ENCODE results near the gene NAV2. TPM values are rescaled to one million over a fixed set of nuclear protein-coding genes. Genes with fewer than 3 reads are reported as not detected.

Gene NAV2
- total RNA-seq, 1 donor from 2014 or later = 44.8 TPM

- Histone ChIP-seq H3K36me3 (no peaks in the 10 kb centered on the region), H3K4me1 (peaks cover 6% of the 10 kb centered on the region), H3K27me3 (no peaks in the 10 kb centered on the region), H3K4me3 (no peak overlapping the region), H3K9me3 (no peaks in the 10 kb centered on the region), H3K27ac (no peak overlapping the region)
- no peak for ATAC-seq
- DNase-seq = no peak
- intact Hi-C loops (cut with DNase I) = no loop called here
- no peak for TF ChIP-seq CTCF (IDR thresholded peaks at IDR 0.05)
Observed at GRCh38 chr11:19703211-19703610, 9.4 kb upstream of the NAV2 start.

GRCh38 chr11:19704213-19704612 lies 8.4 kb upstream of the NAV2 start:
- H3K4me3 ChIP-seq = no peak overlapping the region
- DNase-seq (no peak), ATAC-seq (no peak)
- no peak overlapping the region for H3K27ac ChIP-seq
- H3K4me1 ChIP-seq = peaks cover 3% of the 10 kb centered on the region
- no peaks in the 10 kb centered on the region for H3K9me3 ChIP-seq
- H3K27me3 ChIP-seq = no peaks in the 10 kb centered on the region
- H3K36me3 ChIP-seq = no peaks in the 10 kb centered on the region
- intact Hi-C loops (cut with DNase I) = no loop called here
- no peak for TF ChIP-seq CTCF (IDR thresholded peaks at IDR 0.05)

GRCh38 chr11:19705936-19706335 lies 6.7 kb upstream of the NAV2 start:
- no peaks in the 10 kb centered on the region for H3K27me3 ChIP-seq
- intact Hi-C loops (cut with DNase I) = no loop called here
- H3K36me3 ChIP-seq = no peaks in the 10 kb centered on the region
- H3K9me3 ChIP-seq = no peaks in the 10 kb centered on the region
- DNase-seq (no peak), ATAC-seq (no peak)
- H3K4me1 ChIP-seq = peaks cover 3% of the 10 kb centered on the region
- TF ChIP-seq CTCF (IDR thresholded peaks at IDR 0.05) = no peak
- H3K27ac ChIP-seq = no peak overlapping the region
- no peak overlapping the region for H3K4me3 ChIP-seq

- Histone ChIP-seq H3K36me3 (no peaks in the 10 kb centered on the region), H3K9me3 (no peaks in the 10 kb centered on the region), H3K27ac (peak overlapping the region; percentile 92), H3K27me3 (peaks cover 12% of the 10 kb centered on the region), H3K4me3 (peak overlapping the region; percentile 64), H3K4me1 (peaks cover 24% of the 10 kb centered on the region)
- no peak for TF ChIP-seq CTCF (IDR thresholded peaks at IDR 0.05)
- no peak for DNase-seq
- intact Hi-C loops (cut with DNase I) = no loop called here
- ATAC-seq = peak; percentile 27
Observed at GRCh38 chr11:19711911-19712280, 741 bp upstream of the NAV2 start.

GRCh38 chr11:19713196-19714021 lies 772 bp downstream of the NAV2 start:
- Histone ChIP-seq H3K27me3 (peaks cover 12% of the 10 kb centered on the region), H3K4me1 (peaks cover 24% of the 10 kb centered on the region), H3K4me3 (peak overlapping the region; percentile 64), H3K9me3 (no peaks in the 10 kb centered on the region), H3K27ac (peak overlapping the region; percentile 51), H3K36me3 (no peaks in the 10 kb centered on the region)
- ATAC-seq (no peak), DNase-seq (no peak)
- intact Hi-C loops (cut with DNase I) = no loop called here
- no peak for TF ChIP-seq CTCF (IDR thresholded peaks at IDR 0.05)

Measured in upper lobe of right lung (tissue), 1 donor.